SK-N-SH (cell line): ENCODE results near the gene MBNL1. TPM values are rescaled to one million over a fixed set of nuclear protein-coding genes. Genes with fewer than 3 reads are reported as not detected.
A peak's percentile ranks its signal among the peaks of the same experiment; 100 is the strongest.

Source experiments
- CTCF ChIA-PET: fragments of 300-600, 350-600 bp; formaldehyde crosslinking; extraction: SDS; loops from one replicate; lab custom pipeline; 2021; lab: Yijun Ruan, JAX
- POLR2A ChIA-PET: fragments of 350-600 bp; sonication (Branson Sonifier 250); formaldehyde crosslinking; extraction: SDS; loops from one replicate; lab custom pipeline; 2020; ENCODE audit warnings: antibody characterized with exemption, inconsistent platforms; lab: Yijun Ruan, JAX
- DNase-seq: peaks from one replicate; pipeline ENCODE4 v3.0.0; 2012
- H2AFZ ChIP-seq: fragments of 200-600 bp; sonication (generic); 2 replicates; pipeline ENCODE4 v1.8.1; 2016; ENCODE audit warnings: antibody characterized with exemption, mild to moderate bottlenecking, low read depth
- H3F3A ChIP-seq: fragments of 200-600 bp; sonication (generic); replicated peaks from 2 replicates; pipeline ENCODE3; 2016; ENCODE audit warnings: antibody characterized with exemption, mild to moderate bottlenecking; ENCODE audit not compliant: insufficient read depth
- H3K27ac ChIP-seq, 2 experiments: fragments of 200-500 bp in 1 of 2; fragments of 200-600 bp in 1 of 2; sonication (Bioruptor generic) in 1 of 2; sonication (generic), shearing (Covaris generic) in 1 of 2; 2 replicates each; pipeline versions ENCODE4 v1.5.1 to v1.6.1; 2014 to 2016; ENCODE audit warnings: low read depth in 2 of 2, inconsistent platforms in 1 of 2, low read length in 1 of 2, mild to moderate bottlenecking in 1 of 2, mixed read lengths in 1 of 2
- H3K27me3 ChIP-seq: fragments of 200-600 bp; sonication (generic), shearing (Covaris generic); 2 replicates; pipeline ENCODE4 v1.6.1; 2016; ENCODE audit warnings: mixed run types; ENCODE audit not compliant: insufficient read depth
- H3K36me3 ChIP-seq, 2 experiments: fragments of 200-500 bp in 1 of 2; fragments of 200-600 bp in 1 of 2; sonication (Bioruptor generic) in 1 of 2; sonication (generic) in 1 of 2; replicated peaks in 1 of 2; 2 replicates each; pipeline versions ENCODE3 to v1.5.1; 2014 to 2016; ENCODE audit warnings: low read length in 1 of 2, mild to moderate bottlenecking in 1 of 2; ENCODE audit not compliant: insufficient read depth in 2 of 2, control insufficient read depth in 1 of 2
- H3K4me1 ChIP-seq, 2 experiments: fragments of 200-500 bp in 1 of 2; fragments of 200-600 bp in 1 of 2; sonication (Bioruptor generic) in 1 of 2; sonication (generic), shearing (Covaris generic) in 1 of 2; 2 replicates each; pipeline versions ENCODE4 v1.5.1 to v1.6.1; 2014 to 2016; ENCODE audit warnings: low read depth in 1 of 2, low read length in 1 of 2, mixed run types in 1 of 2; ENCODE audit not compliant: insufficient read depth in 2 of 2, control insufficient read depth in 1 of 2
- H3K4me2 ChIP-seq: fragments of 200-600 bp; sonication (generic), shearing (Covaris generic); 2 replicates; pipeline ENCODE4 v1.6.1; 2017; ENCODE audit warnings: mixed run types
- H3K4me3 ChIP-seq, 2 experiments: fragments of 200-500 bp in 1 of 2; fragments of 200-600 bp in 1 of 2; sonication (Bioruptor generic) in 1 of 2; sonication (generic), shearing (Covaris generic) in 1 of 2; 2 replicates each; pipeline versions ENCODE4 v1.5.1 to v1.8.1; 2014 to 2016; ENCODE audit warnings: low read depth in 2 of 2, inconsistent platforms in 1 of 2, low read length in 1 of 2, mild to moderate bottlenecking in 1 of 2, mixed read lengths in 1 of 2, moderate library complexity in 1 of 2
- H3K79me2 ChIP-seq: fragments of 200-600 bp; sonication (generic); 2 replicates; pipeline ENCODE4 v1.8.1; 2017; ENCODE audit warnings: mild to moderate bottlenecking; ENCODE audit not compliant: insufficient read depth
- H3K9ac ChIP-seq: fragments of 200-600 bp; sonication (generic); 2 replicates; pipeline ENCODE4 v1.6.1; 2017; ENCODE audit warnings: mixed run types
- H3K9me2 ChIP-seq: fragments of 200-600 bp; sonication (generic); 2 replicates; pipeline ENCODE4 v1.6.1; 2017; ENCODE audit warnings: mixed run types
- H3K9me3 ChIP-seq: fragments of 200-600 bp; sonication (generic); 2 replicates; pipeline ENCODE4 v1.6.1; 2017; ENCODE audit warnings: mixed run types, mild to moderate bottlenecking, moderate library complexity
- H4K20me1 ChIP-seq: fragments of 200-600 bp; sonication (generic); 2 replicates; pipeline ENCODE4 v1.6.1; 2017; ENCODE audit warnings: mild to moderate bottlenecking, mixed run types; ENCODE audit not compliant: insufficient read depth
- ELF1 ChIP-seq: IDR thresholded peaks from 2 replicates; pipeline ENCODE4 v1.4.0; 2012
- FOXM1 ChIP-seq: IDR thresholded peaks from 2 replicates; pipeline ENCODE4 v1.4.0; 2012; ENCODE audit warnings: low read depth, mild to moderate bottlenecking
- GATA2 ChIP-seq: sonication (generic); formaldehyde crosslinking; IDR thresholded peaks from 2 replicates; pipeline ENCODE4 v1.5.0; 2020; ENCODE audit warnings: mild to moderate bottlenecking, missing genetic modification reagents
- IRF3 ChIP-seq: fragments of 150-350 bp; IDR thresholded peaks from 2 replicates; pipeline ENCODE4 v1.6.1; 2016; ENCODE audit warnings: mild to moderate bottlenecking, low read depth, low read length
- MAX ChIP-seq: IDR thresholded peaks from 2 replicates; pipeline ENCODE4 v1.4.0; 2012; ENCODE audit warnings: low read depth
- MXI1 ChIP-seq: IDR thresholded peaks from 2 replicates; pipeline ENCODE4 v1.6.1; 2012; ENCODE audit warnings: mild to moderate bottlenecking, low read depth, low read length, improper control_type of control experiment
- PBX3 ChIP-seq: IDR thresholded peaks from 2 replicates; pipeline ENCODE4; 2012
- POLR2AphosphoS5 ChIP-seq: IDR thresholded peaks from 2 replicates; pipeline ENCODE4 v1.6.1; 2012; ENCODE audit warnings: low read depth, low read length
- RAD21 ChIP-seq: IDR thresholded peaks from 2 replicates; pipeline ENCODE4 v1.6.1; 2012; ENCODE audit warnings: mild to moderate bottlenecking, low read length
- RFX5 ChIP-seq: IDR thresholded peaks from 2 replicates; pipeline ENCODE4 v1.6.1; 2012; ENCODE audit warnings: mild to moderate bottlenecking, improper control_type of control experiment, low read length
- SIN3A ChIP-seq: IDR thresholded peaks from 2 replicates; pipeline ENCODE4 v1.6.1; 2012; ENCODE audit warnings: low read depth, mild to moderate bottlenecking, low read length, moderate library complexity, borderline replicate concordance
- TAF1 ChIP-seq: IDR thresholded peaks from 2 replicates; pipeline ENCODE4 v1.6.1; 2012; ENCODE audit warnings: low read depth, mild to moderate bottlenecking, low read length, moderate library complexity, borderline replicate concordance
- TCF12 ChIP-seq: IDR thresholded peaks from 2 replicates; pipeline ENCODE4 v1.4.0; 2012
- TEAD4 ChIP-seq: IDR thresholded peaks from 2 replicates; pipeline ENCODE4 v1.4.0; 2012; ENCODE audit warnings: mild to moderate bottlenecking, borderline replicate concordance; ENCODE audit not compliant: insufficient read depth
- USF2 ChIP-seq: fragments of 150-350 bp; IDR thresholded peaks from 2 replicates; pipeline ENCODE4 v1.6.1; 2017; ENCODE audit warnings: antibody characterized with exemption, low read length, low read depth, borderline replicate concordance
- WGBS: methylation state at CpG from one replicate; pipeline ENCODE4 v1.1.6; 2017; ENCODE audit warnings: low lambda C conversion rate; 5-methylcytosine and 5-hydroxymethylcytosine counted together
- polyA plus RNA-seq, 3 experiments: library from polyadenylated mRNA; depleted of rRNA; stranded (reverse); fragments of >200 nt; gene quantifications; 2 replicates each; pipeline ENCODE4 v1.2.3, GENCODE V29; 2012

The MBNL1 gene
- polyA plus RNA-seq (2012; rRNA removed): 44.3 and 65.1 TPM in 2 replicates
- polyA plus RNA-seq (2012; cell fraction: cytosol; rRNA removed): 53.4 and 63.3 TPM in 2 replicates
- polyA plus RNA-seq (2012; cell fraction: nucleus; rRNA removed): 56.9 and 69.6 TPM in 2 replicates

GRCh38 chr3:152268555-152269055 lies at the start of gene MBNL1:
TSS of gene MBNL1 (plus strand) at chr3:152268929. CDS start at chr3:152300194, 31,265 bp downstream.
- POLR2A ChIA-PET: interaction anchor here (0.8 to 1.7 kb wide), 2 partner anchors 14 to 31 kb away, joined by 3 to 7 read pairs; no protein-coding TSS in a partner anchor
- 4% methylated on average over 5 of the region's 50 CpGs for WGBS
- peaks cover 45% of the 10 kb centered on the region for H3F3A ChIP-seq
- peak within 1 kb of the TSS; percentile 96 for H3K9ac ChIP-seq
- H4K20me1 ChIP-seq: no peaks in the 10 kb centered on the region
- peaks cover 16 to 29% of the 10 kb centered on the region in 2 experiments; a peak in 3 of 4 replicates for H3K4me1 ChIP-seq
- peaks cover 66% of the 10 kb centered on the region for H3K79me2 ChIP-seq
- H3K9me2 ChIP-seq: no peaks in the 10 kb centered on the region
- CTCF ChIA-PET: interaction anchor here (1.0 kb wide), 1 partner anchor 175 kb away, joined by 3 read pairs; no protein-coding TSS in a partner anchor
- peak within 1 kb of the TSS; percentile 90 to 94 for H3K4me3 ChIP-seq
- H3K27me3 ChIP-seq: no peaks in the 10 kb centered on the region
- peak; percentile 85 for DNase-seq
- peak within 1 kb of the TSS; percentile 47 for H2AFZ ChIP-seq
- no peaks in the 10 kb centered on the region for H3K9me3 ChIP-seq
- peaks cover 0 to 6% of the 10 kb centered on the region in 2 experiments for H3K36me3 ChIP-seq
- H3K27ac ChIP-seq: peak within 1 kb of the TSS; percentile 96 to 98
- TF ChIP-seq PBX3 (peak; percentile 37), MAX (peak; percentile 88), TCF12 (peak; percentile 28), SIN3A (peak; percentile 69; the same call in 1 of the 2 replicates), USF2 (no peak), RAD21 (no peak), IRF3 (no peak), GATA2 (CRISPR knock-in tag) (peak; percentile 37), TEAD4 (peak; percentile 43; the same call in 1 of the 2 replicates), TAF1 (peak; percentile 78), MXI1 (peak; percentile 38), ELF1 (peak; percentile 49), POLR2AphosphoS5 (peak; percentile 78), RFX5 (no peak), FOXM1 (peak; percentile 7; the same call in 1 of the 2 replicates)
- H3K4me2 ChIP-seq: peak within 1 kb of the TSS; percentile 87
